C4-2B (cell line): ENCODE data around the gene CTNNBL1.

Experiments used
- ZFX ChIP-seq: fragments of 450-650 bp; IDR thresholded peaks from 2 replicates; pipeline ENCODE4 v1.6.1; 2017
- TF ChIP-seq, protein P1 (sequence below): fragments of 450-650 bp; conservative IDR thresholded peaks from 2 replicates; pipeline ENCODE4 v1.5.1; 2017; ENCODE audit warnings: mild to moderate bottlenecking

DNA sequence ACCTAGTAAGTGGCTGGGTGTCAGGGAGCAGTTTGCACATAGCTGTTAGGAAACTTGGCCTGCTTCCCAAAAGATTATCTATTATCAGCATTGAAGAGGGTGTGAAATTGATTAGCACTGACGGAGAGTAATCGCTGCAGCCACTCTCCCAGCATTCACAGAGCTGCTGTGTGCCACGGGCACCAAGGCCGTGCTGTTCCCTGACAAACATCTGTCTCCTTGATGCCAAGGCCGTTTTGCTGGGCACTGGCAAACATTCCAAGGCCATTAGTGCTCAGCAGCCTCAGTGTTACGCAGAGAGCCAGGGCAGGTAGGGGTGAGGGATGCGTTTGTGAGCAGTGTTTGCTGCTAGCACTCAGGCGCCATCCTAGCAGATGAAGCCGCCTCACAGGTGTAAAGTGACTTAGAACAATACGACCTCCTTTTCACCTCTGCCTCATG, 151.4 kb downstream of the CTNNBL1 start:
- TF ChIP-seq, protein P1, sequence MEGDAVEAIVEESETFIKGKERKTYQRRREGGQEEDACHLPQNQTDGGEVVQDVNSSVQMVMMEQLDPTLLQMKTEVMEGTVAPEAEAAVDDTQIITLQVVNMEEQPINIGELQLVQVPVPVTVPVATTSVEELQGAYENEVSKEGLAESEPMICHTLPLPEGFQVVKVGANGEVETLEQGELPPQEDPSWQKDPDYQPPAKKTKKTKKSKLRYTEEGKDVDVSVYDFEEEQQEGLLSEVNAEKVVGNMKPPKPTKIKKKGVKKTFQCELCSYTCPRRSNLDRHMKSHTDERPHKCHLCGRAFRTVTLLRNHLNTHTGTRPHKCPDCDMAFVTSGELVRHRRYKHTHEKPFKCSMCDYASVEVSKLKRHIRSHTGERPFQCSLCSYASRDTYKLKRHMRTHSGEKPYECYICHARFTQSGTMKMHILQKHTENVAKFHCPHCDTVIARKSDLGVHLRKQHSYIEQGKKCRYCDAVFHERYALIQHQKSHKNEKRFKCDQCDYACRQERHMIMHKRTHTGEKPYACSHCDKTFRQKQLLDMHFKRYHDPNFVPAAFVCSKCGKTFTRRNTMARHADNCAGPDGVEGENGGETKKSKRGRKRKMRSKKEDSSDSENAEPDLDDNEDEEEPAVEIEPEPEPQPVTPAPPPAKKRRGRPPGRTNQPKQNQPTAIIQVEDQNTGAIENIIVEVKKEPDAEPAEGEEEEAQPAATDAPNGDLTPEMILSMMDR, result no peak
- TF ChIP-seq ZFX, result no peak
